ENCODE measurements around the gene DCHS1.

GRCh38 chr11:6638429-6638828 is 17.2 kb downstream of the DCHS1 start:
- TF ChIP-seq CTCF (IDR thresholded peaks at IDR 0.05) = no peak
- TF ChIP-seq POLR2A (IDR thresholded peaks at IDR 0.05) = no peak
- TF ChIP-seq EP300 (IDR thresholded peaks at IDR 0.05) = no peak

Data from tibial nerve (tissue), 4 donors.